NCI-H2227 (cell line): ENCODE measurements around the gene SHISA4.
"Not testable (repeated sequence)": the region's sequence is repeated elsewhere in the genome, so short reads cannot be mapped to it uniquely, and the experiment has no call there.

Experiments used
- DNase-seq: peaks from one replicate; lab custom pipeline; 2025; ENCODE audit not compliant: unreplicated experiment; lab: John Stamatoyannopoulos, UW

SHISA4 gene

DNA sequence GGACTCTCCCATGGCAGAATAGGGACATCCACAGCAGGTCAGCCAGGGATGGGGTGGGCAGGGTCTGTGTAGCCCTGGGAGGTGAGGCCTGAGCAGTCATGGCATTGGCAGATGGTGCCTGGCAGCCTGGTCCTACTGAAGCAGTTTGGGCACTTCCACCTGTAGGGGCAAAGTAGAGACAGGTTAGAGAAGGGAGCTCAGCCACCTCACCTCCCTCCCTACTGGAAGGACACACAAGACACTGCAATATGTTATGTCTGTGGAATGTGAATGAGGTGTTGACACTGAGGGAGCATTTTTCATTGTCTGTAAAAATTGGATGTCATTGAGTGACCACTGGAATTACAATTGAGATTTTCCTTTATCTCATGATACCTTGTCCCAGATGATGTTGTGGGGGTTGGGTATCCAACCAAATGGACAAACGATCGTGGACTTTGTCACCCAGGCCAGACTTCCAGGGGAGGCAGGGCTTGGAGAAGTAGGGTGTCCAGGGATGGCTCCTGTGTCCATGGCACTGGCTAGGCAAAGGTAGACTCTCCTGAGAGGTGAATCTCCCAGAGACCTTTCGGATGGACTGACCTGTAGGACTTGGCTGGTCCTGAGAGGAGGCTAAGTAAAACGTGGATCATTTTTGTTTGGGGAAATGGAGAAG is 9.7 kb downstream of the SHISA4 start:
- DNase-seq, result no peak

- DNase-seq, result no peak
Observed at GRCh38 chr1:201898992-201899391, 10.3 kb downstream of the SHISA4 start.

- DNase-seq, result no peak
Observed at GRCh38 chr1:201899683-201900429, 11.2 kb downstream of the SHISA4 start.

DNA sequence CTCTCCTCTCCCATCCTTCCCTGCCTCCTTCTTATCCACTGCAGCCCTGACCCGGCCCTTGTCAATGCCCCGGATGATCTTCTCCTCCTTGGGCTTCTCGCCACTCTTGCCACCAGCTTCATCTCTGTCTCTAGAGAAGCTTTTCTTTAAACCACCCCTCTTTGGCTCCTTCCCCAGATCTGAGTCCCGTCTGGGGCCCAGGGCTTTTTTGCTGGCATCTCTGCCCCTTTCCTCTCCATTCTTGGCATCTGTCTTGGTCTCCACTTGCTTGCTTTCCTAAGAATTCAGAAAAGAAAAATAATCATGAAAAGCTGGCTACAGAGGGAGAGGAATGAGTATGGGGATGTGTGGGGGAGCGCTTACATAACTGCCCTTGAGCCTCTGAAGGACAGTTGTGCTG is 11.8 kb downstream of the SHISA4 start:
- DNase-seq, result no peak

DNA sequence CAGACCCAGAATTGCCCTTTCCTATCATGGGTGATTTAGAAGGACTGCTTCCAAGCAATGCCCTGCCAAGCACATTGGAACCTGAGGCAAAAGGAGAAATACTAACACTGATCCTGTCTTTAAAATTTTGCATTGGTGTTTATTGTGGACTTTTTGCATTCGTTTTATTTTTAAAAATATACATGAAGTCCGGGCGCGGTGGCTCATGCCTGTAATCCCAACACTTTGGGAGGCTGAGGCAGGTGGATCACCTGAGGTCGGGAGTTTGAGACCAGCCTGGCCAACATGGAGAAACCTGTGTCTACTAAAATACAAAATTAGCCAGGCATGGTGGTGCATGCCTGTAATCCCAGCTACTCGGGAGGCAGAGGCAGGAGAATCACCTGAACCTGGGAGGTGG is 12.3 kb downstream of the SHISA4 start:
- not testable (repeated sequence) for DNase-seq

- no peak for DNase-seq
Observed at GRCh38 chr1:201902198-201902597, 13.5 kb downstream of the SHISA4 start.

DNA sequence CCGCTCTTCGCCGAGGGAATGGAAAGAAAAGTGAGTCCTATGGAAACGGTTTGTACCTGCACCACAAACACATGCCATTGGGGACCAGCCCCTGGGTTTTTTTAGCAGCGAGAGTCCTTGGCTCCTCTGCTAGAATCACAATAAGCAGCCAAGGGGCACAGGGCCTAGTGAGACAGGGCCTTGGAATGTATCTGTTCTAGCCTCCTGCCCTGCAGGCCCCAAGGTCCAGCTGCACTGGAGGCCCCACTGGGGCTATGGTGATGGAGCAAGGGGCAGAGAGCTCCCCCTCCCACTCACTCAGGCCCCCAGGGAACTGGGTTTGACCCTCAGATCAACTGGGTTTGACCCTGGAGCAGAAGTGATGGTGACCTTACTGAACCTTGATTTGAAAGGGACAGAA is 14.4 kb downstream of the SHISA4 start:
- no peak for DNase-seq

DNA sequence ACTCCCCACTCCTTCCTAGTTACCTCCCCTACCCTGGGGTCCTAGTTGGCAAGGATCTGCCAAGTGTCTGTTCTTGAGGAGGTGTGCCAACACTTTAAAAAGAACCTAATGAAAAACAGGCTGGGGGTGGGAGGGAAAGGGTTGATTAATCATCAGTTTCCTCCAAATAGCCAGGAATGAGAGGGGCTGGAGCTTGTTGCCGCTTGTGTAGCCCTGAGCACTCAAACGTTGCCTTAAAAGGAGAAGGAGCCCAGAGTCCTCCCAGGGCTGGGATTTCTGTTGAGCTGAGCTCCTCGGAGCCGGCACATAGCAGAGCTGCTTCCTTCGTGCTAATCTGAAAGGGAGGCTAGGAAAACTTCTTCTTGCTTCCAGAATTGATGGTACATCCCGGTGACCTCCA is 15.9 kb downstream of the SHISA4 start:
- DNase-seq, result no peak

DNA sequence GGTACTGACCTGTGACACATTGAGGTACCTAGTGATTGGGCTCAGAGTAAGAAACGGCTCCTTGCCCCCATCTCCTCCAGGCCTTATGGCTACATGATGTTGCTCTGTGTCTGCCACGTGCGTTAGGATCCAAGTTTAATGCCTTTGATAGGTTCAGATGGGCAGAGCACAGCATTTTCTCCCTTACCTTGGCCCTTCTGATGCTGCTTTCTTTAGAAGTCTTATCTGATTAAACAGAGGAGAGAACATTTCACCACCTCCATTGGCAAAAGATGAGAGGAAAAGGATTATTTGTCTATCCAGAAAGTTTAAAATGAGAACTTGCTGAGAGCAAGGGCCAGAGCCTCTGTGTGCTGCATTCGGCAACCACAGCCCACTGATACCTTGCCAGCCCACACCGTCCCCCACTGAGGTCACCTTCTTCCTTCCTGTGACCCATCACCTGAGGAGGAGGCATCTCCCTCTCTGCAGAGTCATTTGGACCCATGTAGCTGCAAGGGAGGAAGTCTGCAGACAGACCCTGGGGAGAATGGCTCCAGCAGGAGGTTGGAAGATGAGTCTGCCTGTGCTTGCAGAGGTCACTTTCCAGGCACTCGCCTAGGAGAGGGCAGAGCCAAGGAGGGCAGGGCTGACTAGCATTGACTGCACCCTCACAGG is 16.7 kb downstream of the SHISA4 start:
- DNase-seq, result no peak

- DNase-seq, result no peak
Observed at GRCh38 chr1:201906336-201906735, 17.6 kb downstream of the SHISA4 start.

- no peak for DNase-seq
Observed at GRCh38 chr1:201907621-201908020, 18.9 kb downstream of the SHISA4 start.

DNA sequence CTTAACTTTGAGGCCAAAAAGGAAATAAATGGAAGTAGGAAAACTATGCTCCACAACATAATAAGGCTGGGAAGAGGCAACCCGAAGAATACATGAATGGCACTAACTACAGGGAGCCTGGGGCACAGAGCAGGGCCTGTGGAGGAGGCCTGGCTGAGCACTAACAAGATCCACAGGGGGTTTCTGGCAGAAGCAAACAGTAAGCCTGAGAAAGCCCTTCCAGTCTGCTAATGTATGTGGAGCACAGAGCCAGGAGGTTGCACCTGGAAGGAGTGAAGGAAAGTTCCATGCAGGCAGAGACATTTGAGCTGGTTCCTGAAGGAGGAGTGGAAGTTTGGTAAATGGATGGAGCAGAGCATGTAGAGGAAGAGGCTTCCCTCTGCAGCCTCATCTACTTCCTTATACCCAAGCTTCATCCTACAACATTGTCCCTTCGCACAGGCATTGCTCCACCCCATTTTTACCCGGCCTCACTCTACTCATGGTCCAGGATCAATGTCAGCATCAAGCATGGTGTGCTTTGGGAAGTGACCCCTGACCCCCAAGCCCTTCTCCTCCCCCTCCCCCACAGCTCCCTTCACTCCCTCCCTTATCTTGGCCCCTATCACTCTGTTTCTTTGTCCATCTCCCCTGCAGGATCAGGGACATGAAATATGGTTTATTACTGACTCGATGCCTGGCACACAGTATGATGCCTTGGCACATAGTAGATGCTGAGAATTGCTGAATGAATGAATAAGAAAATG is 23.3 kb downstream of the SHISA4 start:
- no peak for DNase-seq

- no peak for DNase-seq
Observed at GRCh38 chr1:201912832-201913231, 24.1 kb downstream of the SHISA4 start.

GRCh38 chr1:201914456-201915235 is 25.9 kb downstream of the SHISA4 start:
- DNase-seq, result no peak

- peak; percentile 77 for DNase-seq
Observed at GRCh38 chr1:201916649-201917249, 28.1 kb downstream of the SHISA4 start.

DNA sequence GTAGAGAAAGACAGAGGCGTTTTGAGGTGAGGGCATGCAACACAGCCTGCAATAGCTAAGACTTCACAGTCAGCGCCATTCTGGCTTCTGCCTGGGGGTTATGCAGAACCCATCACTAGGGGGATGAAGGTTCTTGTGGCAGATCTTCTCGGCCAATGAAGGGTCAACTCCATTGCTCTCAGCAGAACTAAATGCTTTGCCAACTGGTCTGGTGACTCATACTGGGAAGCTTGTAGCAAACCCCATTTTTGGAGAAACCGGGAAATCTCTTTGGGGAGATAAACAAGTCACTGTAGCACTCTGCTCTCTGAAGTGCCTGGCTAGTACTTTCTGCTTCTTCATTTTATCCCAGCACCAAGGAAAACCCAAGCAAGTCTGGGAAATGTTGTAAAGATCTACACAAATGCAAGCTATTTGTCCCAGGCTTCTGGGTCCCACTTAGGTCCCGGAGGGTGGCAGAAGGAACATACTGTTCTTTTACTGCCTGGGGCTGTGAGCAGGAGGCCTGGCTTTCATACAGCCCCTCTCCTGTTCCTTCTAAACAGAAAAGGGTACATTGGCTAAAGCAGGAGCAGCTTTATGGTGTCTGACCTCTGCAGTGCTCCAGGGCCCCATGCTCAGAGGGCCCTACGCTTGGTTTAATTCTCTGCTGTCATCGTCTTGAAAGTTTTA is 28.8 kb downstream of the SHISA4 start:
- DNase-seq, result no peak

DNA sequence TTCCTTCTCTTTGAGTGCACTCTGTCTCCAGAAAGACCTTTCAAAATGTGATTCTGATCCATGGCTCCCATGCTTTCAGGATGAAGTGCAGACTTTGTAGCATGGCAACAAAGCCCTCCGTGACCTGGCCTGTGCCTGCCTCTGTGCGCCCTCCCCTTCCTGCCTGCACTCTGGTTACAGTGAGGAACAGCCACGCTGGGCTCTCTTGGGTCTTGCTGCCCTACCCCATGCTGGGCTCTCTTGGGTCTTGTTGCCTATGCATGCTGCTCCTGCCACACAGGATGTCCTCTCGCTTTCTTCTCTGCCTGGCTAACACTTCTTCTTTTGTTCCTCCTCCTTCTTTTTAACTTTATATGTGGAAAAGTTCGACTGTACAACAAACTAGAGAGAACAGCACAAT is 29.6 kb downstream of the SHISA4 start:
- DNase-seq, result no peak

DNA sequence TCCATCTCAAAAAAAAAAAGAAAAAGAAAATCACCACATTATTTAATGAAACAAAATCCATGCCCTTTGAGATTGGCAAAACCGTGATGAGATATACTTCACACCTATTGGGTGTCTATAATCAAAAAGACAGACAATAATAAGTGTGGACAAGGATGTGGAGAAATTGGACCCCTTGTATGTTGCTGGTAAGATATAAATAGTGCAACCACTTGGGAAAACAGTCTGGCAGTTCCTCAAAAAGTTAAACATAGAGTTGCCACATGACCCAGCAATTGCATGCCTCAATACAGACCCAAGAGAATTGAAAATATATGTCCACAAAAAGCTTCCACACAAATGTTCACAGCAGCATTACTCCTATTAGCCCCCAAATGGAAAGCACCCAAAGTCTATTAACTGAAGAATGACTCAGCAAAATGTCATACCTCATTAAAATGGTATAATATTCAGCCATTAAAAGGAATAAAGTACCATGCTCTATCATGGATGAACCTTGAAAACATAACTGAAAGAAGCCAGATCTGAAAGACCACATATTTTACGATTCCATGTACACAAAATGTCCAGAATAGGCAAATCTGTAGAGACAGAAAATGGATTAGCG is 33.4 kb downstream of the SHISA4 start:
- no peak for DNase-seq

GRCh38 chr1:201925301-201925567 is 36.5 kb downstream of the SHISA4 start:
- no peak for DNase-seq
